ENCODE data around the gene VPS50. TPM values are rescaled to one million over a fixed set of nuclear protein-coding genes. Genes with fewer than 3 reads are reported as not detected.

Gene VPS50
- total RNA-seq, result 31.5 and 33.5 TPM in 2 replicates

GRCh38 chr7:93231799-93232672 is at the start of gene VPS50:
Gene VPS50 (plus strand): TSS chr7:93232366. CDS start chr7:93232468, 102 bp downstream.

GRCh38 chr7:93226310-93226709 is 5.9 kb upstream of the VPS50 start, which contains the start of gene HEPACAM2:
Gene HEPACAM2 (minus strand): TSS chr7:93226469.

Other genes with a start within 250 kb of the VPS50 start
- 10.4 and 11.9 TPM in 2 replicates for gene SAMD9, start 114.4 kb upstream of the VPS50 start, total RNA-seq
- gene SAMD9L, start 84.0 kb upstream of the VPS50 start, total RNA-seq, result 11.9 and 17.0 TPM in 2 replicates
- gene HEPACAM2, start 5.9 kb upstream of the VPS50 start, total RNA-seq, result not detected in 2 replicates